Activated CD8-positive, alpha-beta memory T cell treated with anti-CD3 and anti-CD28 coated beads, Interleukin-2, amount 50 U/mL, for 24 hours (primary cell): ENCODE measurements around the gene ZMYND8.

Source experiments
- DNase-seq: peaks from one replicate; pipeline ENCODE4 v3.0.0-alpha.2; 2020; ENCODE audit errors: extremely low read depth

ZMYND8 gene

DNA sequence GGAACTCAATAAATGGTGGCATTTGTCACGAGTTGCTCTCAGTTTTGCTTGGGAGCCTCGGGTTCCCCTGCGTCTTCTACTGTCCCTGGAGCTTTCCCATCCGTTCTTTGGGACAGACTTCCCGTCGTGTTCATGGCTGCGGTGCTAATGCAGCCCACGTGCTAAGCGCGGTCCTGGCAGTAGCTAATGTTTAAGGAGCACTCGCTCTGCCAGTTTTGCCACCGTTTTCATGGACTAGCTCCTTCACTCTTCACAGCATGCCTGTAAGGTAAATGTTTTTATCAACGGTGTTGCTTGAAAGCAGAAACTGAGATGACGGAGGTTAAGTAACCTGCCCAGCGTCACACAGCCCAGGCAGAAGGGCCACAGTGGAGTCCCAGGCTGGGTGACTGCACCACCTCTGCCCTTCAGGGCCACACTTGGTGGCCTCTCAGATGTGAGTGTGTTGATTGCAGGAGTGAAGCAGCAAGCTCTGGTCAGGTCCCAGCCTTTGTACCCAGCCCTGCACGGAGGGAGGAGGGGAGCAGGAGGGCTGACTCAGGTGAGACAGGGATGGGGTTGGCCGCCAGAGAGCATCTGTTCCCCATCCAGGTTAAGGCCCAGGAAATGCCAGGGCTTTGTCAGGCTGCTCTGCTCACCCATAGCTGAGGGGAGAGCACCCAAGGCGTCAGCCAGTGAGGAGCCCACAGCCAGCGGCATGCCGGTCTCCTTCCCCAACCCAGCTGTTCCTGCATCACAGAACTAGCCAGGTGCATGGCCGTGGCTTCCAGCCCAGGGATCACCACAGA, 181.8 kb downstream of the ZMYND8 start:
- DNase-seq, result no peak

DNA sequence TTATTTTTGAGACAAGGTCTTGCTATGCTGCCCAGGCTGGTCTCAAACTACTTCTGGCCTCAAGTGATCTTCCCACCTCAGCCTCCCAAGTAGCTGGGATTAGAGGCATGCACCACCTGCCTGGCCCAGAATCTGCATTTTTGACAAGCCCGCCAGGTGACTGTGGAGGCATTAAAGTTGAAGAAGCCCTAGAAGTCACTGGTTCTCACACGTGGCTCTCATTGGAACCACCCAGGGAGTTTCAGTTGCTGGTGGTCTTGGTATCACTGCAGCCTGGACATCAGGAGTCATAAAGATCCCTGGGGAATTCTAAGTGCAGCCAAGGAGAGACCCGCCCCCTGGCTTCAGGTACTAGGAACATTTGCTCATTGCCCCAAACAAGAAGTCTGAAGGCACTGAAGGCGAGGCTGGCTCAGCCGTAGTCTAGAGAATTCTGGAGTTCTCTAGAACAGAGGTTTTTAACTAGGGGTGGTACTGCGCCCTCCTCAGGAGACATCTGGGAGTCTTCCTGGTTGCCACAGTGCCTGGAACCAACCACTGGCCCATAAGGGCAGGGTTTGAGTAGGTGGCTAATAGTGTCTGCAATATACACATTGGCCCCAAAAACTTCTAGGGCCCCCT, 182.8 kb downstream of the ZMYND8 start:
- no peak for DNase-seq

DNA sequence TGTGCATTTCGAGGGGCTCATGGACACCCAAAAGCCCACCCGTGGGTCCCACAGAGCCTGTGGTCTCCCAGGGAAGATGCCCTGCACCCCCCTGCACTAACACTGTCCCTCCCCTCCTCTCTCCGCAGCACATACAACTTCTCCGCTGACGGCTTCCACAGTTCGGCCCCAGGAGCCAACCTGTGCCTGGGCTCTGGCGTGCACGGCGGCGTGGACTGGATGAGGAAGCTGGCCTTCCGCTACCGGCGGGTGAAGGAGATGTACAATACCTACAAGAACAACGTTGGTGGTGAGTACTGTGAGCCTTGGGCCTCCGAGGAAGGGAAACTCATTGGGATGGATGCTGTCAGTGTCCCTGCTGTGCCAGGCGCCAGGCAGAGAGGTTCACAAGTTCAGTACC, 183.9 kb downstream of the ZMYND8 start:
- DNase-seq, result no peak

DNA sequence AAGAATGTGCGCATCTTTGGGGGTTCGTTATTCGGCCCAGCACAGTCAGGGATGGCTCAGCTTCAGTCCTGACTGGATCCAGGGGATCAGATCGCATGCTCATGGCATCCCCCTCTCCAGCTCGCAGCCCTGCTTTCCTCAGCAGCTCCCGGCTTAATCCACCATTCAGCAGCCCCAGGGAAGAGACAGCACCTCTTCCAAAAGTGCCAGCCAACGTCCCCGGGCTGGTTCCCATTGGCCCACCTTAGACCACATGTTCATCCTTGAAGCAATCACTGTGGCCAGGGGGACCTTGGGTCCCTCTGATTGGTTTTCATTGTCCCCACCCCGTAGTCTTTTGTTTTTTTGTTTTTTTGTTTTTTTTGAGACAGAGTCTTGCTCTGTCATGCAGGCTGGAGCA, 188.7 kb downstream of the ZMYND8 start:
- no peak for DNase-seq

DNA sequence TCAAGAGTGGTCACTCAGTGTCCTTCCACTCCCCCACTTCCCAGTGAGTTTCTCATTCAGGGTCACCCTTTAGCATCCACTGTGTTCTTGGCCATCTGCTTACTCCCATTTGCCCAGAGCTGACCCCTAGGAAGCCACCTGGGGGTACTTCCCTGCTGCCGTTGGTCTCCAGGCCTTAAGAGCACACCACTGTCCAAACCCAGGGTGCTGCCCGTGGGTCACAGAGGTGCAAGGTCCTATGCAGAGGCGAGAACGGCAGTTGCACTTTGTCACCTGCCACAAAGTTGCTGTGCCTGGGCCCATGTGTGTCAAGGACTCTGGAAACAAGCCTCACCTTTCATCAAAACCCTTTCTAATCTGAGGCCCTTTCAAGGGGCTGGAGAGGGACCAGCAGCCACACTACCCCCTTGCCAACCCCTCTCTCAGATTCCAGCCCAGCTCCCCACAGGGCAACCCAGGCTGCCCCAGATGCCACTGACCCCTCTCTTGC, 191.1 kb downstream of the ZMYND8 start:
- DNase-seq, result no peak

DNA sequence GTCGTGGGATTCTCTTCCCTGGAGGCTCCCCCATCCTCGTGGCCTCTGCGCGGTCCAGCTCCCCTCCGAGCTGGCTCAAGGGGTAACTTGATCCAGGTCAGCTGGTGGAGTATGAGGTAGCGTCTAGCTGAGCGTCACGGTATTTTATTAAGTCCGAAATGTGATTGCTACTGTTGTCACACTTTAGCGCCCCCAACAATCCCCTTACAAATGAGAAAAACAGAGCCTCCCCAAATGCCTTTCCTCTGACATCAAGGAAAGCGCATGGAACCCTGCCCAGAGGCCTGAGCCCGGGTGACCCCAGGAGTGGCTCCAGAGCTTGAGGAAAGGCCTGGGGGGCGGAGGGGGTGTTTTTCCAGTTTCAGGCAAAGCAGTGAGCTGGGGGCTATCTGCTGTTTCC, 192.4 kb downstream of the ZMYND8 start:
- DNase-seq, result no peak

DNA sequence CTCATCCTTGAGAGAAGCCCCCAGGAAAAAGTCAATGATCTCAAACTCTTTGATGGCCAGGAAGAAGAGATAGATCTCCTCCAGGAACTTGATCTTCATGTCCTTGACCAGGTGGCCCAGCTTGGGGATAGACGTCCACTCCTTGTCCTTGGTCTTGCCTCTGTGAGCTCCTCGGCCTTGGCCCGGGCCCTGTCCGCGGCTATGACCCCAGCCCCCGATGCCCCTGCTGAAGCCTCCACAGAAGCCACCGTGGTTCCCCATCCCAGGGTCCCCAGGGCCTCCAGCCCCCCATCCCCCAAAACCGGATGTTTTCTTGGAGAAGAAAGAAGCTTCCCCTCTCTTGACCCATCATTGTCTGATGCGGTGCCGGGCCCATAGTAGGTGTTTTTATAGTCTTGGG, 195.1 kb downstream of the ZMYND8 start:
- no peak for DNase-seq

DNA sequence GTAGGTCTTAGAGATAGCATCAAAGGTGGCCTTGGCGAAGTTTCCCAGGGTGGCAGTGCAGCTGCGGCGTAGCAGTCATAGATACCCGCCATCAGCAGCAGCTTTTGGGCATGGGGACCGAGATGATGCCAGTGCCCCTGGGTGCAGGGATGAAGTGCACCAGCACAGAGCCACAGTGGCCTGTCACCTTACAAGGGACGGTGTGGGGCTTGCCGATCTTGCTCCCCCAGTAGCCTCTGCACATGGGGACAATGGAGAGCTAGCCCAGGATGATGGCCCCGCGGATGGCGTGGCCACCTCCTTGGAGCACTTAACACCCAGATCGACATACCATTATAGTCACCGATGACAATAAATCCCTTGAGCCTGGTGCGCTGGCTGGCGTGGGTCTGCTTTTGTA, 195.5 kb downstream of the ZMYND8 start:
- no peak for DNase-seq

DNA sequence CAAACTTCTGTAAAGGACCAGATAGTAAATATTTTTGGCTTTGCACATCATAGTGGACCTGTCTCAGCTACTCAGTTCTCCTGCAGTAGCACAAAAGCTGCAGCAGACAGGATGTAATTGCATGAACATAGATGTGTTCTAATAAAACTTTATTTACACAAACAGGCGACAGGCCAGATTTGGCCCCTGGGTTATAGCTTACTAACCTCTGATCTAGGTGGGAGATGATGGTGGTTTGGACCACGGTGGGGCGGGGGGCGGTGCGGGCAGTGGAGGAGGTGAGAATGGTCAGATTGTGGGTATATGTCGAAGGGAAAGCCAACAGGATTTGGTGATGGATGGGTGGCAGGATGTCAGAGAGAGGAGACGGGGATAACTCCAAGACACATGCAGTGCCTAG, 196.3 kb downstream of the ZMYND8 start:
- DNase-seq, result no peak
